Heart right ventricle (tissue), 16 donors: ENCODE results near the gene C1QTNF4. TPM values are rescaled to one million over a fixed set of nuclear protein-coding genes. Genes with fewer than 3 reads are reported as not detected.
A peak's percentile ranks its signal among the peaks of the same experiment; 100 is the strongest.

Experiments used
- ATAC-seq, 8 donors: fragments of 200-7000 bp; cut with Tn5 transposase; one replicate each; pipeline ENCODE4 v1.9.1; 2020; ENCODE audit warnings: mild to moderate bottlenecking in 8 of 8, moderate library complexity in 8 of 8, moderate number of reproducible peaks in 1 of 8
- DNase-seq, 2 donors: peaks; one replicate each; pipeline ENCODE4 v3.0.0-alpha.2; 2020
- H3K27ac ChIP-seq, 10 donors: fragments of 200-600 bp; sonication (generic) in 2 of 10; one replicate each; pipeline versions ENCODE4 v1.5.0 to v1.8.0; 2020 to 2022; ENCODE audit warnings: mild to moderate bottlenecking in 3 of 10
- H3K27me3 ChIP-seq, 7 donors: fragments of 200-600 bp; one replicate each; pipeline ENCODE4 v1.8.0; 2021 to 2022; ENCODE audit warnings: mild to moderate bottlenecking in 2 of 7
- H3K36me3 ChIP-seq, 9 donors: fragments of 200-600 bp; sonication (generic) in 1 of 9; one replicate each; pipeline versions ENCODE4 v1.5.0 to v1.8.0; 2020 to 2022; ENCODE audit warnings: mild to moderate bottlenecking in 2 of 9
- H3K4me1 ChIP-seq, 9 donors: fragments of 200-600 bp; sonication (generic) in 1 of 9; one replicate each; pipeline versions ENCODE4 v1.5.0 to v1.8.0; 2020 to 2022; ENCODE audit warnings: mild to moderate bottlenecking in 4 of 9
- H3K4me3 ChIP-seq, 10 donors: fragments of 200-600 bp; sonication (generic) in 2 of 10; one replicate each; pipeline versions ENCODE4 v1.5.0 to v1.8.0; 2020 to 2022; ENCODE audit warnings: mild to moderate bottlenecking in 7 of 10, moderate library complexity in 2 of 10
- H3K9me3 ChIP-seq, 11 donors: fragments of 200-600 bp in 10 of 11; sonication (generic) in 2 of 11; one replicate each; pipeline versions ENCODE4 v1.5.0 to v1.8.0; 2013 to 2022; ENCODE audit warnings: mild to moderate bottlenecking in 2 of 11, control low read depth in 1 of 11, moderate library complexity in 1 of 11
- CTCF ChIP-seq, 9 donors: fragments of 200-600 bp; sonication (generic) in 2 of 9; IDR thresholded peaks; one replicate each; pipeline versions ENCODE4 v1.5.0 to v1.8.0; 2021 to 2022; ENCODE audit warnings: antibody characterized with exemption in 9 of 9, mild to moderate bottlenecking in 5 of 9, moderate library complexity in 1 of 9
- WGBS, 2 donors: extraction: QIAGEN DNeasy Blood & Tissue Kit; methylation state at CpG; one replicate each; pipeline ENCODE4 v1.1.7; 2013; ENCODE audit warnings: inconsistent platforms in 1 of 2; 5-methylcytosine and 5-hydroxymethylcytosine counted together
- intact Hi-C, 10 donors: fragments of 100-400 bp; cut with DNase I; formaldehyde crosslinking; loops; one replicate each; pipeline versions ENCODE4 v1.11.1 to v1.14.2; 2022
- polyA plus RNA-seq, 2 donors: library from polyadenylated mRNA; stranded (reverse); fragments of 200-250 nt; gene quantifications; one replicate each; pipeline ENCODE4 v1.2.3, GENCODE V29; 2013
- total RNA-seq, 10 donors: library from RNA; stranded (reverse); fragmentation: NEBNext Ultra II Directional in 3 of 10; extraction: Animal tissue kit (Norgen Biotek cat#: 25700) in 3 of 10; gene quantifications; one replicate each; pipeline versions ENCODE4 v1.2.1 to v1.2.4, GENCODE V29; 2021 to 2023
- donor health status: Arrhythmogenic right ventricular cardiomyopathy.
- donor health status: ischemic (EF 13 %, LVEDD 7.1; RV severe dilation, severe dysfunction).
- donor health status: healthy with polysubstance abuse.
- donor health status: DM: no; HTN: yes; CAD: no.
- donor health status: DM: no; HTN: no; CAD: no.
- donor health status: ischemic (EF 25% LVEDD 6.9; RV normal size, moderate dysfunction).
- donor health status: ischemic (EF 25% LVEDD 5.7; RV mildly dilated, moderate dysfunction).
- donor health status: healthy.
- donor health status: DM: yes; HTN: yes; CAD: no.
- donor health status: Ischemic cardiomyopathy.
- donor health status: ischemic (EF 35%, LVEDD 5.7; RV mildly dilated, moderate dysfunction).
- donor health status: nonischemic (EF 11% LVEDD 7.7; RV severe dilation, severe dysfunction).
- donor health status: DM: yes; HTN: yes; CAD: no.
- donor health status: PGD.
- donor health status: ischemic (EF 29% LVEDD 5.4; RV normal size, mild dysfunction).
- donor health status: nonischemic (EF 23%, LVEDD 6.1; RV moderate dilation, normal function).

The C1QTNF4 gene
- total and polyA plus RNA-seq, 12 donors: 0.15 to 1.4 (median 0.42) TPM; not detected in 1

GRCh38 chr11:47552566-47553405 is 41.4 kb downstream of the C1QTNF4 start, which contains the start of gene CELF1:
Gene CELF1, minus strand, starts transcription at chr11:47553132. Its CDS starts 53,609 bp downstream, at chr11:47499523.
- intact Hi-C loops: loop anchor here in 5 of 10 donors (5.0 to 10.0 kb wide), 3 partner anchors 35 to 85 kb away; no protein-coding TSS in a partner anchor
- DNase-seq (peak; percentile 91 to 92), ATAC-seq (peak; percentile 98 to 100 (median 98))
- Histone ChIP-seq H3K9me3 (no peaks in the 10 kb centered on the region), H3K27ac (peak within 1 kb of the TSS; percentile 82 to 97 (median 94)), H3K27me3 (no peaks in the 10 kb centered on the region), H3K4me3 (peak within 1 kb of the TSS; percentile 83 to 99 (median 94)), H3K4me1 (peaks cover 4 to 48% (median 42%) of the 10 kb centered on the region in 9 donors), H3K36me3 (peaks cover 0 to 5% (median 0%) of the 10 kb centered on the region in 9 donors)
- 0% methylated on average over 59 to 89 of the region's 89 CpGs for WGBS, 2 donors
- TF ChIP-seq CTCF (IDR thresholded peaks at IDR 0.05): peak; percentile 84 to 99 (median 94)

GRCh38 chr11:47552056-47552565 is 42.1 kb downstream of the C1QTNF4 start:
- H3K36me3 ChIP-seq: peaks cover 0 to 5% (median 0%) of the 10 kb centered on the region in 9 donors
- H3K9me3 ChIP-seq: no peaks in the 10 kb centered on the region
- 3 to 5% methylated on average over 22 of the region's 22 CpGs for WGBS, 2 donors
- peaks cover 4 to 55% (median 45%) of the 10 kb centered on the region in 9 donors for H3K4me1 ChIP-seq
- intact Hi-C loops: loop anchor here in 5 of 10 donors (5.0 to 10.0 kb wide), 3 partner anchors 35 to 85 kb away; no protein-coding TSS in a partner anchor
- ATAC-seq: peak; percentile 2 to 39 (median 12)
- H3K4me3 ChIP-seq: peak overlapping the region; percentile 83 to 99 (median 94)
- no peak for TF ChIP-seq CTCF (IDR thresholded peaks at IDR 0.05)
- DNase-seq: peak in 1 of 2 donors; percentile 19
- peak overlapping the region; percentile 82 to 97 (median 94) for H3K27ac ChIP-seq
- H3K27me3 ChIP-seq: no peaks in the 10 kb centered on the region

GRCh38 chr11:47551086-47551485 is 43.1 kb downstream of the C1QTNF4 start:
- Histone ChIP-seq H3K36me3 (peaks cover 0 to 5% (median 0%) of the 10 kb centered on the region in 9 donors), H3K27me3 (no peaks in the 10 kb centered on the region), H3K27ac (peak overlapping the region in 3 of 10 donors; percentile 6 to 97 (median 96)), H3K9me3 (no peaks in the 10 kb centered on the region), H3K4me1 (peaks cover 4 to 62% (median 45%) of the 10 kb centered on the region in 9 donors), H3K4me3 (peak overlapping the region in 8 of 10 donors; percentile 83 to 99 (median 94))
- TF ChIP-seq CTCF (IDR thresholded peaks at IDR 0.05): peak in 4 of 9 donors; percentile 24 to 41 (median 35)
- DNase-seq (no peak), ATAC-seq (no peak)
- intact Hi-C loops: loop anchor here in 5 of 10 donors (5.0 to 10.0 kb wide), 3 partner anchors 34 to 84 kb away; no protein-coding TSS in a partner anchor
